CD4-positive, alpha-beta T cell treated with Interleukin-15 for 1 hour (primary cell): ENCODE data around the gene CYP4F22.
"Not testable (repeated sequence)": the region's sequence is repeated elsewhere in the genome, so short reads cannot be mapped to it uniquely, and the experiment has no call there.

ENCODE experiments used
- DNase-seq: peaks from one replicate; pipeline ENCODE4 v3.0.0-alpha.2; 2020

The CYP4F22 gene

DNA sequence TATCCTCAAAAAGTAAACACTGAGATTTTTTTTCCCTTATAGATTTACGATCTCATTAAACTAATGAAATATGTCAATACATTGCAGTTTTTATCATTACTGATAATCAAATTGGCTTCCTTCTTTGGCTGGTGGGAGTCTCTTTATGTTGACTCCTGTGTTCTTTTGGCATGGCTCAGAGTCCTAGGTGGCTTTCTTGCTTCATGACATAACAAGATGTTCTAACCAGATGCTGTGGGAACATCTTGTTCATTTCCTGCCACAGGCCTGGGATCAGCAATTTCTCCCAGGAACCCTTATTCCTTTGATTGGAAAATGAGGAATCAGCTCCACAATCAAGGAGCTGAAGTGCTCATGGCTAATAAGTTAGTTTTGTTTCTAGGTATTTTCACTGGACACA lies 13.2 kb upstream of the CYP4F22 start:
- DNase-seq, result no peak

DNA sequence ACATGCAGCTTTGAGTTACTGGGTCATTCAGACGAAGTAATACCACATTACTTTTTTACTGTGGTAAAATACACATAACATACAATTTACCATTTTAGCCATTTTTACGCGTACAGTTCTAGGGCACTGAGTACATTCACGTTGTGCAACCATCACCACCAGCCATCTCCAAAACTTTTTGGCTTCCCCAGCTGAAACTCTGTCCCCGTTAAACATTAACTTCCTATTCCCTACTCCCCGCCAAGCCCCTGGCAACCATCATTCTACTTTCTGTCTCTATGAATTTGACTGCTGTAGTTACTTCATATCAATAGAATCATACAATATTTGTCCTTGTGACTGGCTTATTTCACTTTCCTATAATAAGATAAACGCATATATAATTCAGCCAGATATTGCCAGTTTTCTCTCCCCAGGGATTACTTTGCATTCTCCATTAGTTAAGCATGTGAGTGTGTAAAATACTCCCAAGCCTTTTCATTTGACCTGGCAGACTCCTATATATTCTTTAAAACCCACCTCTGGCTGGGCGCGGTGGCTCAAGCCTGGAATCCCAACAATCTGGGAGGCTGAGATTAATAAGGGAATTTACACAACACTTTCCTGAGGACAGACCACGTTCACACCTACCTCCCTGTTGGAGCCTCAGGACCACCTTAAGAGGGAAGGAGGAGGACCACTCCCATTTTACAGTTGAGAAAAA lies 10.0 kb upstream of the CYP4F22 start:
- DNase-seq, result no peak

DNA sequence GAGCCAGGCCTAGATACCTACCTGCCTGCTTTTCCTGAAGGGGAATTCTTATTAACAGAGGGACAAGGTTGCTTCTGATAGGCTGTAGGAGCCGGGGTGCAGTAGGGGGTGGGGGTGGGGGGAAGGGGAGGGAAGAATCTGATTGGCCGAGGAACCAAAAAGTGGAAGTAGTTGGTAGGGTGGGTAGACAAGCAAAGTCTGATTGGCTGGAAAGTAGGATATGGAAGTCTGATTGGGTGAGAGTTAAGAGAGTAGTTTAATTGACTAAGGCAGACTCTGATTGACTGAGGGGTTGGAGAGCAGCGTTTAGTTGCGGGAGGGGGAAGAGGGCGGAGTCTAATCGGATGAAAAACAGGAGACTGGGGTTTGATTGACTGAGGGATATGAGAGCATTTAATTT lies 9.4 kb upstream of the CYP4F22 start:
- DNase-seq, result no peak

DNA sequence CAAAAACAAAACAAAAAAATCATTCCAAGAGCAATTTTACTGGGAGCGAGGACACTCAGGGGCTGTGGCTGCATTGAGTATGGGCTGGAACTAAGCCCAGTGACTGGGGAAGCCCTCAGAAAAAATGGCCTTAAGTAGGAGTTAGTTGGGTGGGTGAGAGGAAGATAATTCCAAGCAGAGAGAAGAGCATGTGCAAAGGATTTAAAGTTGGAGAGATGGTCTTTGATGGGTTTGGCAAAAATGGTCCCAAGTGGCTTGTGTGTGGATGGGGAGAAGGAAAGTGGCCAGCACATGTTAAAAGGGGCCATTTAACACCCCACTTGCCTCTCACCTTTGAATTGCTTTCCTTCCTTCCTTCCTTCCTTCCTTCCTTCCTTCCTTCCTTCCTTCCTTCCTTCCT lies 6.7 kb upstream of the CYP4F22 start:
- DNase-seq, result no peak

DNA sequence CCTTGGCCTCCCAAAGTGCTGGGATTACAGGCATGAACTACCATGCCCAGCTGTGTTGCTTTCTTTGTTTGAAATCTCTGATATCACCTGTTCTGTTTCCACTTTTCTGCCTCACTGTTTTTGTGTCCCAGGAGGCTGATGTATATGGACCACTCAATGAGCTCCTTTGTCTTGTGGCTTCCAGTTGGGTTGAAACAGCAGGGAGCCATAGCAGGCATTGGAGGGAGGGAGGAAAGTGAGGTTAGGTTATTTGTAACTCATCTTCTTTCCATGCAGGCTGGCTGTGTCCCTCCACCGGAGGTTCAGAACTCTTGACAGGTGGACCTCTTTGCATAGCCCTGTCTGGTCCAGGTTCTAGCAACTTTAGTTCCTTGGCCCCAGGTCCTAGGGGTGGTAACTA lies 6.1 kb upstream of the CYP4F22 start:
- no peak for DNase-seq

DNA sequence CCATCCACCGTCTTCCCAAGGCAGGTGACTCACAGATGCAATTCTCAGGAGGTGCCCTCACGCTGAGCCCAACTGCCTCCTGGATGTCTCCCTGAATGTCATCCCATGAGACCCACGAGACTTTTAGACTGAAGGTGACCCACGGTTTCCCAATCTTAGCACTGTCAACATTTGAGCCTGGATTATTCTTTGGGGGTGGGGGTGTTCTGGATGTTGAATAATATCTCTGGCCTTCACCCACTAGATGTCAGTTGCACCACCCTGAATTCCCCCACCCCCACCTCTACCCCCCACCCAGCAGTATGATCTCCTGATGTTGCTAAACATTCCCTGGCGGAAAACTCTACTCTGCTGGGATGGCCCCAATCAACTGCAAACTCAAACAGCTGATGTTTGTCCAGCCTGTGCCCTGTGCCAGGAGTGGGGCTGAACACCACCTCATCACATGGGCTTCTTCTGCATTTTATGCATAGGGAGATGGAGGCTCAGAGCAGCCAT lies 2.2 kb upstream of the CYP4F22 start:
- DNase-seq, result no peak

DNA sequence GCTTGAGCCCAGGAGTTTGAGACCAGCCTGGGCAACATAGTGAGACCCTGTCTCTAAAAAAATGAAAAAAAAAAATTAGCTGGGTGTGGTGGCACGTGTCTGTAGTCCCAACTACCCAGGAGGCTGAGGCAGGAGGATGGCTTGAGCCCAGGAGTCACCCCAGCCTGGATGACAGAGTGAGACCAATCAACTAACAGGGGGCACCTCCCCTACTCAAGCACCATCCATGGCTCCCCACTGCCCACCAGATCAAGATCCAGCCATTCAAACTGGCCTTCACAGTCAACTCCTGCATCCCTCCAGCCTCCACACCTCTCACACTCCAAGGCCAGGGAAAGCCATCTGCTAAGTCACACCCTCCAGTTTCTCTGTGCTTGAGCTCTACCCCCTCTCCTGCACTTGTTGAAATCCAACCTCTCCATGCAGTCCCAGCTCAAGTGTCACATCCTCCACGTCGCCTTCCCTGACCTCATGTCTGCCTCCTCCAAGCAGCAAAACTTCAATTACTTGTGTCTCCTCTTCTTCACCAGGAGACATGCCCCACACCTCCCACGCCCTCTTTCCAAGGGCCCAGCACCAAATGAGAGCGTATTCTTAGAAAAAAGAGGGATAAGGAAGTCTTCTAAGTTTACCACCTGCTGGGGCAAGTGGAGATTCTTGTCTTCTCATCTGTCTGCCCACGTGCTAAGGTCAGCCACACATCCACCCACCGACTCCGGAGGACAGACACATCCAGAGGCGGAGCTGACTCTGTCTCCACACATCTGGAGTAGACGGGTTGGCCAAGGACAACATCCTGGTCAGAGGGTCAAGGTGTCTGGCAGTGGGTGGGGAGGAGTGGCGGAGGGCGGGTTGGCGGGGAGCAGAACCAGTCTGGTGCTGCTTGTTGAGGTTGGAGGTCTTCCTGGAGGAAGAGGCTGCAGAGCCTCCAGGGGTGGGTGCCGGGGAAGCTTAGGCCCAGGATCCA lies 974 bp upstream of the CYP4F22 start:
- DNase-seq, result no peak

DNA sequence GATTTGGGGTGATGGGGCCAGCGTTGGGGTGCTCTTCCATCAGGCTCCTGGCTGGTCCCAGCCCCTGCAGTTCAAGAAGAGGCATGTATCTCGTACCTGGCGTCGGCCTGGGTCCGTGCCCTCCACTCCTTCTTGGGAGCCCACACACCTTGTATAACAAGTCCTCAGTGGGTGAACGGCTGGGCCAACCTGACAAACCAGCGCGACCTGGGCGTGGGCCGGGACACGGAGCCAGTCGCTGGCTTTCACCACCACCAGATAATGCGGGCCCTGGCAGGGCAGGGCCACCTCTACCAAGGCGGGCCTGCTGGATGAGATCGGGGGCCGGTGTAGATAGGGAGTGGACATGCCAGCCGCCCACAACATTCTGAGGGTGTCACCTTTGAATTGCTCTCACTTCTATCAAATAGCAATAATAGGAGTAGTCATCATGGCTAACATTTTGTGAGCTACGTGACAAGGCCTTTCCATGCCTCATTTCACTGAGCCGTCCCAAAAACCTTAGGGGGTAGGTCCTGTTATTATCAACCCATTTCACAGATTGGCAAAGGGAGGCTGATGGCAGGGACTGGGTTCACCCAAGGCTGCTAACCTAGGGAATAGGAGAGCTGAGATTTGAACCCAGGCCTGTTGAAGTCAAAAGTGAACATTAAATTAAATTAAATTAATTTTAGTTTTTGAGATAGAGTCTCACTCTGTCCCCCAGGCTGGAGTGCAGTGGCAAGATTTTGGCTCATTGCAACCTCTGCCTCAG lies 3.5 kb downstream of the CYP4F22 start:
- no peak for DNase-seq

DNA sequence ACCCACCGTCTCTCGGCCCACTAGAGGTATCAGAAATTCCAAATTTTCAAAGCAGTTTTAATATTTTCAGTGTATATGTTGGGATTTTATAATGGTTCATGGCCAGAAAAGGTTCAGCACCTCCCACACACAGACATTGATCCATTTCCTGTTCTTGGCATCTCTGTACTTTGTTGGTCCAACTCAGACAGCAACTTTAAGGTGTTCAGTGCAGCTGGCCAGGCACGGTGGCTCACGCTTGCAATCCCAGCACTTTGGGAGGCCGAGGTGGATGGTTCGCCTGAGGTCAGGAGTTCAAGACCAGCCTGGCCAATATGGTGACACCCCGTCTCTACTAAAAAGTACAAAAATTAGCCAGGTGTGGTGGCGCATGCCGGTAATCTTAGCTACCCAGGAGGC lies 6.9 kb downstream of the CYP4F22 start:
- not testable (repeated sequence) for DNase-seq

DNA sequence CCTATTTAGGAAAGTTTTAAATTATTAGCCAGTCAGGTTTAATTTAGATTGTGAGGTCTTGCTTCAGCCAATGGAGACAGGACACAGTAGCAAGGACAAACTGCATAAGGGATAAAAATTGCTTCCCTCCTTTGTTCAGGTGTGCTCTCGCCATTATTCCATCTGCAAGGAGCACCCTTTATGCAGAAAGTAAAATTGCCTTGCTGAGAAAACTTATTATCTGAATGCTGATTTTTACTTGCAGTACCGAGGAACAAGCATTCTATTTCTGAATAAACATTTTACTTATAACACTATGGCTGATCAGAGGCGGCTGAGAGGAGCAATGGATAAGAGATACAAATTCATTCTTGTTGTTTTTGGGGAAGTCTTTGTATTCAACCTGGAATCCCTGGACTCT lies 8.0 kb downstream of the CYP4F22 start:
- DNase-seq, result no peak

DNA sequence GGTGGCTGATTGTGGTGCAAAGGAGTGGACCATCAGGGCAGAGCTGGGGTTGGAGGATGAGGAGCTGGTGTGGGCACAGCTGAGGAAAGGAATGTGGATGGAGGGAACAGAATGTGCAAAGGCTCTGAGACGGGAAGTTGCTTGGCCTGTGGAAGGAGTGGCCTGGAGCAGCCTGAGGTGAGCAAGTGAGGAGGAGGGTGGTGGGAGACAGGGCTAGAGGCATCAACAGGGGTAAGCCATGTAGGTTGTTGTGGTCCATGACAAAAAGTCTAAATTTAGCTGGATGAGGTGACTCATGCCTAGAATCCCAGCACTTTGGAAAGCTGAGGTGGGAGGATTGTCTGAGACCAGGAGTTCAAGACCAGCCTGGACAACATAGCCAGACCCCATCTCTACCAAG lies 9.5 kb downstream of the CYP4F22 start:
- DNase-seq, result no peak

DNA sequence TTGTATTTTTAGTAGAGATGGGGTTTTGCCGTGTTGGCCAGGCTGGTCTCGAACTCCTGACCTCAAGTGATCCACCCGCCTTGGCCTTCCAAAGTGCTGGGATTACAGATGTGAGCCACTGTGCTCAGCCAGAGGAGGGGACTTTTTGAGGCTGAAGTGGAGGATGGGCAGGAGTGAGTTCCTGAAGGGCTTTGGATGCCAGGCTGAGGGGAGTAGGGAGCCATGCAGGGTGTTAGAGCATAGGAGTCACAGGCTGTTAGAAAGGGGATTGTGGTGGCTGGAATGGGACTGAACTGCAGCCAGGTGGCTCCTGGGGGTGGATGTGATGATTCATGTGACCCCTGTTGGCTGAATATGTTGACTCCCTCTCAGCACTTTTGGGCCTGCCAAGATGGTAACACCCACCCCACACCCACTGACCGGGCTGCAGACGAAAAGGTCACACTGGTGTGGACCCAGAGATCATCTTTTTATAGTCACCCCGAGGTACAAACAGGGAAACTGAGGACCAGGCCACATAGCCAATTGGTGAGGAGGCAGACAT lies 11.2 kb downstream of the CYP4F22 start:
- no peak for DNase-seq

DNA sequence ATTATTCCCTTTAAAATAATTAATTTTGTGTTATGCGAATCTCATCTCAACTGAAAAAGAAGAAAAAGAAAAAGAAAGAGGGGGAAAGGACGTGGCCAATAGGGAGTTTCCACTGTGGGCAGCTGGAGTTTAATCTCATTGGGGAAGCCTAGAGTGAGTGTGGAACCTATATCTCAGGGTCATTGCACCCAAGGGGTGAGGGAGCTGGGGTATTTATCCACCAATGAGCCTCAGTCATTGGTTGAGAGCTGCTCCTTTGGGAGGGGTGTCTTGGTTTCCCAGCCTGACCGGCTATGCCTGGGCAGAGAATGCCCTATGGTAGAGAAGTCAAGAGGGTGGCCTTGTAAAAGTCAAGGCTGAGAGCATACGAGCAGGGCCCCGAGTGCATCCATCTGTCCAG lies 16.5 kb downstream of the CYP4F22 start:
- no peak for DNase-seq

DNA sequence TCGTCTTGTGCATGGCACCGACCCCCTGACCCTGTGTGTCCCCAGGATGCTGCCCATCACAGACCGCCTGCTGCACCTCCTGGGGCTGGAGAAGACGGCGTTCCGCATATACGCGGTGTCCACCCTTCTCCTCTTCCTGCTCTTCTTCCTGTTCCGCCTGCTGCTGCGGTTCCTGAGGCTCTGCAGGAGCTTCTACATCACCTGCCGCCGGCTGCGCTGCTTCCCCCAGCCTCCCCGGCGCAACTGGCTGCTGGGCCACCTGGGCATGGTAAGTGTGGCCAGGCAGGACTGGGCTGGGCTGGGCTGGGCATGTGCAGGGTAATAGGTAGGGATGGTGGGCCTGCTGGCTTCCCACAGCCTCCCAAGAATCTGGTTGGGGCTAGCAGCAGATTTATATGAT lies 17.0 kb downstream of the CYP4F22 start:
- DNase-seq, result no peak

DNA sequence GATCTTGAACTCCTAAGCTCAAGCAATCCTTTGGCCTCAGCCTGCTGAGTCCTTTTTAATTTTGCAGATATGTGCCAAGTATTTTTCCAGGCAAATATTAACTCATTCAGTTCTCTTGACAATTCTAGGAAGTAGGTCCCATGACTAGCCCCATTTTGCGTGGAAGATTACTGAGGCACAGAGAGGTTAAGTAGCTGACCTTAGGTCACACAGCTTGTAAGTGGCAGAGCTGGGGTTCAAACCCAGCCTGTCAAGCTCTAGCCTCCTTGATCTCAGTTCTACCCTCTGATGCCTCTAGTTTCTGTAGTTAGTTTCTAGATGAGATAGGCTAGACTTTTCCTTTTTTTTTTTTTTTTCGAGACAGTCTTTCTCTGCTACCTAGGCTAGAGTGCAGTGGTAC lies 18.1 kb downstream of the CYP4F22 start:
- no peak for DNase-seq

DNA sequence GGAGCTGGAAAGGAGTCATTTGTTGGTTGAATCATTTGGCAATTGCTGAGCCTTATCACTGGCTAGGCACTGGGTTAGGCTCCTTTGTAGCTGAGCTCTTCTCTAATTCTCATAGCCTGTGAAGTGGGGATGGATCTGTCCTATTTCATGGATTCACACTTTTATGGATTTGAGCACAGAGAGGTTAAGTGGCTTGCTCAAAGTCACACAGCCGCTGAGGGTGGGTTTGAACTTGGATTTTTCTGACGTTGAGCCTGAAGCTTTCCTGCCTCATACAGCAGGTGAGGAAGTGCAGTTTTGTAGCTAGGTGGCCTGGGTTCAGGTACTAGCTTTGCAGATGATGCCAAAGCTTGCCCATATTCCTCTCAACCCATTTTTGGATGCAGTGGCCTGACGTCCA lies 19.4 kb downstream of the CYP4F22 start:
- DNase-seq, result no peak

DNA sequence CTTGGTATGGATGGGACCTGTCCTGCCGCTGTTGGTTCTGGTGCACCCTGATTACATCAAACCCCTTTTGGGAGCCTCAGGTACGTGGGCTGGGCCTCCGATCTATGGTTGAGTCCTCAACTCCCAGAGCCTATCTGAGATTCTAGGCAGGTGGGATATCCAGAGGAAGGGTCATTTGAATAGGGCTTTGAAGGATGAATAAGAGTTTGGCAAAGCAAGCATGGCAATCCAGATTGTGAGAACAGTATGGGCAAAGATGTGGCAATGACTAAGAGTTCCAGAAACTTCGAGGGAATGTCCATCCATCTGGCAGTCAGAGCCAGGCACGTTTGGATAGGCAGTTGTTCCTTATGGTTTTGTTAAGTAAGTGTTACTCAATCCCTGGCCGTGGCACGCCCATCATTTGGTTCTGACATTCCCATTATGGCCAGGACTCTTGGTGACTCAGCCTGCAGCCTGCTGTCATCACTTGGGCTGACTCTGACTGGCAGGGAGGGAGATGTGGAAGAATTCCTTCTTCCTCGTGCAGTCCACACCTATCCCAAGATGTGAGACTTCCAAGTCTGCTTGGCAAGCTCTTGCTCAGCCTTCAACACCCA lies 21.5 kb downstream of the CYP4F22 start:
- DNase-seq, result no peak

DNA sequence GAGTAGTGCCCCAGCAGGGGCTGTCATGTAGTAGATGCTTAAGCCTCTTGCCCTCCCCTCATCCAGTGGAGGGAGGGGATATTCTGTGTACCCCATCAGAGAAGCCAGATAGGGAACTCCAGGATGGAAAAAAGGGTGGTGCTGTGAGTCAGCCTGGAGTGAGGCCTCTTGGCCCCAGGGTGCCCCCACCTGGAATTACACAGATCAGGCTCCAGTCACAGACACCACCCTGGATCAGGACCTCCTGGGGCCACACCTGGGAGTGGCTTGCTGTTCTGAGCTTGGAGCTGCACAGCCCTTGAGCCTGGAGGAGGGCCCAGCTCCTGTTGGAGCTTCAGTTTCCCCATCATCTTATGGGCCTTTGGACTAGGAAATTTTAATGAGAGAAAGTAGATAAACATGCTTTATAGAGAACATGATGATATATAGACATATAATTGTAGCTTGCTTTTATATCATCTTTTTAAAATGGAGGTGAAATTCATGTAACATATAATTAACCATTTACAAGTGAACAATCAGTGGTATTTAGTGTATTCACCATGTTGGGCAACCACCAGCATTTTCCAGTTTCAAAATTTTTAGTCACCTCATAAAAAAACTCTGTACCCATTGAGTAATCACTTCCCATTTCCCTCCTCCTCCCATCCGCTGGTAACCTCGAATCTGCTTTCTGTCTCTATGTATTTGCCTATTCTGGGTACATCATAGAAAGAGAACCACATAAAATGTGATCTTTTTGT lies 24.6 kb downstream of the CYP4F22 start:
- no peak for DNase-seq

DNA sequence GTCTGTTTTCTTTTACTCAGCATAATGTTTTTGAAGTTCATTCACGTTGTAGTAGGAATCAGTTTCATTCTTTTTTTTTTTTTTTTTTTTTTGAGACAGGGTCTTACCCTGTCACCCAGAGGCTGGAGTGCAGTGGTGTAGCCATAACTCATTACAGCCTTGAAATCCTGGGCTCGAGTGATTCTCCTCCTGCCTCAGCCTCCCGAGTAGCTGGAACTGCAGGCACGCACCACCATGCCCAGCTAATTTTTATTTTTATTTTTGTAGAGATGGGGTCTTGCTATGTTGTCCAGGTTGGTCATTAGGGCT lies 25.2 kb downstream of the CYP4F22 start:
- not testable (repeated sequence) for DNase-seq

DNA sequence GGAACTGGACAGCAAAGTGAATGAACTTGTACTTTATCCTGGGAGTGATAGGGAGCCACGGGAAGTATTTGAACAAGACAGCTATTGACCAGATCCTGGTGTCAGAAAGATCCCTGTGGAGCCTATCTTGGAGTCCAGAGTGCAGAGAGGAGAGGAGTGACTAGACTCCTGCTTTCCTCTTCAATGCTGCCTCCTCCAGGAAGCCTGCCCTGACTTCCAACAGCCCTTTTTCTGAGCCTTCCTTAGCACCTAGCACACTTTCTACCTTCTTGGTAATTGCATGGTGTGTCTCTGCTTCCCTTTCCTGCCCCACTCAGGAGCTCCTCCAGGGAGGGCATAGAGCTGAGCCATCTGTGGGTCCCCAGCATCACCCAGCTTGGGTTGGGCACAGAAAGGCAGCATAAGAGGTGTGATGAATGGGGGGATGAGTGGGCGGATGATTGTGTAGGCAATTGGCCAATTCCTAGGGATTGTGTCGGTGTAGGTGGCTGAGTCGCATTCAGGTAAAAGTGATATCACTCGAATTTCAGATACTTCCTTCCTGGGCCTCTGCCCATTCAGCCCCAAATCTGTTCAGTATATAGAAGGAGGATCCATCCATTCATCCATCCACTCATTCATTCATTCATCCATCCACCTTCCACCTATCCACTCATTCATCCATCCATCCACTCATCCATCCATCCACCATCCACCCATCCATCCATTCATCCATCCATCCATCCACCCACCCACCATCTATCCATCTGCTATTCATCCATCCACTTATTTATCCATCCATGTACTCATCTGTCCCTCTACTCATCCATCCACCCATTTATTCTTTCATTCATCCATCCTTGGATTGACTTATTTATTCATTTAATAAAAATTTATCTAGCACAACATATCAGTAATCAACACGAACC lies 26.9 kb downstream of the CYP4F22 start:
- DNase-seq, result no peak

DNA sequence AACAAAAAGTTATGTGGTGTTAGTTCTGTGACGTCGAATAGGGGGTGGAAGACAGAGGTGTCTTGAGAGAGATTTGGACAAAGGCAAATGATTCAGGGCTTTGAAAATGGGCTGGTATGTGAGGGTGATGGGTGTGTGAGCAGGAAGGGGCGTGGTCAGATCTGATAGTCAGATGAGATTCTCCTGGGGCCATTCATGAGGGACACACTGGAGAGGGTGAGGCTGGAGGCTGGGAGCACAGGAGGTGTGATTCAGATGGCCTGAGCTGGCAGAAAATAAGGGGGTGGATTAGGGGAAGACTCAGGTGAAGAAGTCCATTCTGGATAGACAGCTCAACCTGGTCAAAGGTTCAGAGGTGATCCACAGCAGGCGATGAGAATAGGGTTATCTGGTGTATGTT lies 28.0 kb downstream of the CYP4F22 start:
- no peak for DNase-seq
